ENCODE results near the gene DNAI1. TPM values are rescaled to one million over a fixed set of nuclear protein-coding genes. Genes with fewer than 3 reads are reported as not detected.

Gene DNAI1
- total and polyA plus RNA-seq, 7 experiments from 2014 or later = not detected

DNA sequence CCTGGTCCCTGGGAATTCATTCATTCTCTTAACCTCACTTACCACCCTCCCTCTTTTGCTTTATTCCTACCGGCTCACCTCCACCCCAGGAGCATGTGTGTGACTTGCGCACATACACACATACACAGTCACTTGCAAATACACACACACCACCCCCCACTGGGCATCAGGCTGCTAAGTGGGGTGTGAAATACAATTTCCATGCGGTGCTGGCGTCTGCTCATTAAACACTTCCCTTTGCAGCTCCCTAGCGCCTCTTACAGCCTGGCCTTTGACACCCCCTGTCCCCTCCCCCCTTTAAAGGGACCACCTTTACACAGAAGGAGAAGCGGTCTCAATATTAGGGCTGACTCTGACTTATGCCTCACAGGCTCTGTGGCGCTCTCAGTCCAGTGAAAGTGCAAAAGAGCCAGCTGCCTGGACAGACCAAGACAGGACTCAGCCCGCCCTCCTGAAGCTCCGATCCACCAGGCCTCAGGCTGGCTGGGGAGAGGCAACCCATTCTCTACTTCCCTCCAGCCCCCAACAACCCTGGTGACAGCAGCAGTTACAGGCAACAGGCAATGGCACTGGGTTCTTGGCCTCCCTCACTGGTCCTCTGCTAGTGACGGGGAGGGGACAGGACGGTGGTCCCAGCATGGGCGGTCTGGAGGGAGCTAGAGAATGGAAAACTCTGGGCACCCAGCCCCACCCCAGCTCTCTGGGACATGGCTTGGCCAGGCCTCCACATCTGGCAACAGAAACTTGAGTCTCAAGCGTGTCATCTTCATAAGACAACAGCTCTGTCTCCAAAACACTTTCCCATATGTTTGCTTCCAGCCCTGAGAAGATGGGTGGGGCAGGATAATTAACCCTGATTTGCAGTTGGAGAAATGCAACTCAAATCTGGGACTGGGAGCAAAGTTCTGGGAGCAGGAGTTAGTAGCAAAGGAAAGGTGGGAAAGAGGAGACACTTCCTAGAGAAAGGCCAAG, 52.2 kb downstream of the DNAI1 start:
- no peak overlapping the region for H3K4me3 Mint-ChIP-seq
- Histone ChIP-seq H3K27me3 (ENCODE audit: control insufficient read depth in 2 of 2, insufficient read depth in 2 of 2, low read length in 2 of 2) (no peaks in the 10 kb centered on the region), H3K36me3 (ENCODE audit: control insufficient read depth in 2 of 3, insufficient read depth in 3 of 3, low read length in 3 of 3) (no peaks in the 10 kb centered on the region), H3K9me3 (ENCODE audit: control insufficient read depth in 2 of 3, low read length in 3 of 3) (no peaks in the 10 kb centered on the region), H3K4me1 (ENCODE audit: control insufficient read depth in 2 of 2, insufficient read depth in 2 of 2, low read length in 2 of 2) (no peaks in the 10 kb centered on the region), H3K27ac (ENCODE audit: low read depth, low read length) (no peak overlapping the region), H3K4me3 (ENCODE audit: low read length) (no peak overlapping the region)
- H3K36me3 Mint-ChIP-seq = no peaks in the 10 kb centered on the region
- H3K4me1 Mint-ChIP-seq = peaks cover 0 to 5% (median 0%) of the 10 kb centered on the region in 7 donors
- ATAC-seq = no peak
- POLR2A ChIA-PET = no interaction called here
- DNase-seq = no peak
- H3K9me3 Mint-ChIP-seq = no peaks in the 10 kb centered on the region
- H3K27ac Mint-ChIP-seq = no peak overlapping the region
- CTCF ChIA-PET = interaction anchor here (0.9 kb wide), 1 partner anchor 8 kb away, joined by 3 read pairs; no protein-coding TSS in a partner anchor
- no peaks in the 10 kb centered on the region for H3K27me3 Mint-ChIP-seq
- intact Hi-C loops (cut with micrococcal nuclease) = no loop called here

DNA sequence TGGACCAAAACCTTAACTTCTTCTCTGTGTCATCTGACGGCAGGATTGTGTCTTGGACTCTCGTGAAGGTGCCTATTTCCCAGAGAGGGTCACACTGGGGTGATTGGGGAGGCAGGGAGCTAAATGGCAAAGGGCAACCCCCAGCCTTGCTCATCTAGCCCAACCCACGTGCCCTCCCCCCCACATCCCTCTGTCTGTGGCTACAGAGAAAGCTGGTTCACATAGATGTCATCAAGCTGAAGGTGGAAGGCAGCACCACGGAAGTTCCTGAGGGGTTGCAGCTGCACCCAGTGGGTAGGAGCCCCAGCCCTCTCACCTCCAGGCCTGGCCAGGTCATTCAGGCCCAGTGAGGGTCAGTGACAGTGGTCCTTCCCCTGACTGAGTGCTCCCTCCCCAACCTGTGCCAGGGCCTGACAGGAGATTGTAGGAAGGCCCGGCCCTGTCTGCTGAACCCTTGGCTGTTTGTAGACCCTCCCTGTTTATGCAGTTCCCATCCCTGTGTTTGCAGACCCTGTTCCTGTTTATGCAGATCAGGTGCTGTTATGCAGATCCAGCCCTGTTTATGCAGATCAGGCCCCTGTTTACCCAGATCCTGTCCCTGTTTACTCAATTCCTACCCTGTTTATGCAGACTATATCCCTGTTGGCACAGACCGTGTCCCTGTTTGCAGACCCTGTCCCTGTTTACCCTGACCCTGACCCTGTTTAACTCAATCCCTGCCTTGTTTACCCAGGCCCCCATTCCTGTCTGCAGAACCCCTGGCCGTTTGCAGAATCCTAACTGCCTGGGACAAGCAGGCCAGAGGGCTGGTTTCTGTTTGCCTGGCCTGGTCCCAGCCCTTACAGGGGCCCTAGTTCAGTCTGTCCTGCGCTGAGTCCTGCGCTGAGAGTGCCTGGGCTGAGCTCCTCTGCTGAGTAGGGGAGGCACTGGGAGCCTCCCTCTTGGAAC, 53.8 kb downstream of the DNAI1 start:
- Histone ChIP-seq H3K36me3 (ENCODE audit: control insufficient read depth in 2 of 3, insufficient read depth in 3 of 3, low read length in 3 of 3) (no peaks in the 10 kb centered on the region), H3K4me1 (ENCODE audit: control insufficient read depth in 2 of 2, insufficient read depth in 2 of 2, low read length in 2 of 2) (no peaks in the 10 kb centered on the region), H3K27me3 (ENCODE audit: control insufficient read depth in 2 of 2, insufficient read depth in 2 of 2, low read length in 2 of 2) (no peaks in the 10 kb centered on the region), H3K4me3 (ENCODE audit: low read length) (no peak overlapping the region), H3K9me3 (ENCODE audit: control insufficient read depth in 2 of 3, low read length in 3 of 3) (no peaks in the 10 kb centered on the region), H3K27ac (ENCODE audit: low read depth, low read length) (no peak overlapping the region)
- Mint-ChIP-seq H3K4me1 (peaks cover 0 to 5% (median 0%) of the 10 kb centered on the region in 7 donors), H3K4me3 (no peak overlapping the region), H3K27ac (no peak overlapping the region), H3K27me3 (no peaks in the 10 kb centered on the region), H3K9me3 (no peaks in the 10 kb centered on the region), H3K36me3 (no peaks in the 10 kb centered on the region)
- CTCF ChIA-PET = interaction anchor here (0.6 kb wide), 1 partner anchor 204 kb away, joined by 3 read pairs; no protein-coding TSS in a partner anchor
- ATAC-seq (no peak), DNase-seq (no peak)
- POLR2A ChIA-PET = no interaction called here
- intact Hi-C loops (cut with micrococcal nuclease) = no loop called here

DNA sequence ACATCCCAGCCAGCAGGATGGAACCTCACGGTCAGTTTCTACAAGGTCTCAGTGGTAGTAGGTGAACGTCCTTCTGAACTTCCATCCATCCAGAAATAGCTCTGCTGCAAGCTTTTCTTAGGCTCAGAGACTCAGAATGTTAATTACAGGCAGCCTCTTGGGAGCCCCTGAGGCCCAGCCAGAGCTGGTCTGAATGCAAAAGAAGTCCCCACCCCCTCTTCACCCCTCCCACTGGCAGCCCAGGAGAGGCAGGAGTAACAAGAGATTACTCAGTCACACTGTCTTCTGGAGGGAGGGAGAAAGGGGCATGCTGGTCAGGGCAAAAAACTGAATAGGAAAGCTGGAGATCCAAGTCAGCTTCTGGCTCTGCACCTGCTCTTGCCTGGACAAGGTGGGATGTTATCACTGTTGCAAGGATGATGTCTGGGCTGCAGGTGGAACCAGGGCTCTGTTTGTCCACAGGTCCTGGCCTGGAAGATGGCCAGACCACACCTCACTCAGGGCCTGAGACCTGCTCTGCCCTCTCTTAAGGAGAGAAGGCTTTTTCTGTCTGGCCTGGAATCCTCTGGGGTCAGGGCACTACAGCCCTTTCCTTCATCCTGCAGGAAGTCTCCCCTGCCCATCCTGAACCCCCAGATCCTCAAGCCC, 55.1 kb downstream of the DNAI1 start:
- H3K4me3 Mint-ChIP-seq = no peak overlapping the region
- no peaks in the 10 kb centered on the region for H3K9me3 ChIP-seq (ENCODE audit: control insufficient read depth in 2 of 3, low read length in 3 of 3)
- ChIA-PET CTCF (interaction anchor here (0.7 kb wide), 1 partner anchor 16 kb away, joined by 3 read pairs; no protein-coding TSS in a partner anchor), POLR2A (no interaction called here)
- peaks cover 0 to 5% (median 0%) of the 10 kb centered on the region in 5 donors for H3K27me3 Mint-ChIP-seq
- no peaks in the 10 kb centered on the region for H3K27me3 ChIP-seq (ENCODE audit: control insufficient read depth in 2 of 2, insufficient read depth in 2 of 2, low read length in 2 of 2)
- no peak overlapping the region for H3K27ac Mint-ChIP-seq
- no peaks in the 10 kb centered on the region for H3K9me3 Mint-ChIP-seq
- DNase-seq (no peak), ATAC-seq (no peak)
- no peaks in the 10 kb centered on the region for H3K36me3 ChIP-seq (ENCODE audit: control insufficient read depth in 2 of 3, insufficient read depth in 3 of 3, low read length in 3 of 3)
- H3K4me1 ChIP-seq (ENCODE audit: control insufficient read depth in 2 of 2, insufficient read depth in 2 of 2, low read length in 2 of 2) = no peaks in the 10 kb centered on the region
- no peaks in the 10 kb centered on the region for H3K36me3 Mint-ChIP-seq
- no peak overlapping the region for H3K27ac ChIP-seq (ENCODE audit: low read depth, low read length)
- peaks cover 0 to 5% (median 0%) of the 10 kb centered on the region in 7 donors for H3K4me1 Mint-ChIP-seq
- no peak overlapping the region for H3K4me3 ChIP-seq (ENCODE audit: low read length)
- intact Hi-C loops (cut with micrococcal nuclease) = no loop called here

DNA sequence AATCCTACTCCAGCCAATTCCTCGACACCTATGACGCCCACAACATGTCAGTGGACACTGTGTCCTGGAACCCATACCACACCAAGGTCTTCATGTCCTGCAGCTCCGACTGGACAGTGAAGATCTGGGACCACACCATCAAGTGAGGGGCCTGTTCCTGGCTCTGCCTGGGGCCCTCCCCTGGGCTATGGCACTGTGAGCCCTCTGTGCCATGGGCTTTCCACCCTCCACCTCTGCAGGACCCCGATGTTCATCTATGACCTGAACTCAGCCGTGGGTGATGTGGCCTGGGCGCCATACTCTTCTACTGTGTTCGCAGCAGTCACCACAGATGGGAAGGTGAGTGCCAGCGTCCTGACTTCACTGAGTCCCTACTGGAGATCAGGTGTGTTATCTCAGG, 55.8 kb downstream of the DNAI1 start:
- Histone ChIP-seq H3K27ac (ENCODE audit: low read depth, low read length) (no peak overlapping the region), H3K27me3 (ENCODE audit: control insufficient read depth in 2 of 2, insufficient read depth in 2 of 2, low read length in 2 of 2) (no peaks in the 10 kb centered on the region), H3K4me3 (ENCODE audit: low read length) (no peak overlapping the region), H3K36me3 (ENCODE audit: control insufficient read depth in 2 of 3, insufficient read depth in 3 of 3, low read length in 3 of 3) (no peaks in the 10 kb centered on the region), H3K9me3 (ENCODE audit: control insufficient read depth in 2 of 3, low read length in 3 of 3) (no peaks in the 10 kb centered on the region), H3K4me1 (ENCODE audit: control insufficient read depth in 2 of 2, insufficient read depth in 2 of 2, low read length in 2 of 2) (no peaks in the 10 kb centered on the region)
- DNase-seq (no peak), ATAC-seq (no peak)
- intact Hi-C loops (cut with micrococcal nuclease) = no loop called here
- H3K27ac Mint-ChIP-seq = no peak overlapping the region
- H3K4me3 Mint-ChIP-seq = no peak overlapping the region
- peaks cover 0 to 6% (median 0%) of the 10 kb centered on the region in 7 donors for H3K4me1 Mint-ChIP-seq
- no peaks in the 10 kb centered on the region for H3K9me3 Mint-ChIP-seq
- CTCF ChIA-PET = no interaction called here
- H3K36me3 Mint-ChIP-seq = no peaks in the 10 kb centered on the region
- POLR2A ChIA-PET = interaction anchor here (0.6 kb wide), 1 partner anchor 91 kb away, joined by 4 read pairs; no protein-coding TSS in a partner anchor
- peaks cover 0 to 10% (median 0%) of the 10 kb centered on the region in 5 donors for H3K27me3 Mint-ChIP-seq

DNA sequence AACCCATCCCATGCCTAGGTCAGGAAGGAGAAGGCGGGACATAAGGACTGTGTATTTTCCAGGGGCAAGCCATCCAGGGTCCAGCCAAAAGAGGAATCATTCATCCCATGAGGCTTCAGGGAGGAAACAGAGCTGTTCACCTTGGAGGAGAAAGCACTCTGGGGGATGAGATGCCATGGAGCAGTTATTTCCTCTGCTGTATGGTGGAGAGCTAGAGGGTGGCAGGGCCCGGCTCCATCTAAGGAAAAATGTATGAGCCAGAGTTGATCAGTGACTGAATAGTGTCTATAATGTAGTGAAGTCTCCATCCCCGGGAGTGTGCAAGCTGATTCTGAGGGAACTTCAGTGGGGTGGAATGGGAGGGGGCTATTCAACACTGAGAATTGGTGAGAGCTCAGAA, 56.2 kb downstream of the DNAI1 start:
- H3K36me3 ChIP-seq (ENCODE audit: control insufficient read depth in 2 of 3, insufficient read depth in 3 of 3, low read length in 3 of 3) = no peaks in the 10 kb centered on the region
- no peaks in the 10 kb centered on the region for H3K27me3 ChIP-seq (ENCODE audit: control insufficient read depth in 2 of 2, insufficient read depth in 2 of 2, low read length in 2 of 2)
- H3K4me1 ChIP-seq (ENCODE audit: control insufficient read depth in 2 of 2, insufficient read depth in 2 of 2, low read length in 2 of 2) = no peaks in the 10 kb centered on the region
- Mint-ChIP-seq H3K27ac (no peak overlapping the region), H3K36me3 (no peaks in the 10 kb centered on the region), H3K4me1 (peaks cover 0 to 6% (median 0%) of the 10 kb centered on the region in 7 donors), H3K27me3 (peaks cover 0 to 10% (median 0%) of the 10 kb centered on the region in 5 donors), H3K4me3 (no peak overlapping the region), H3K9me3 (no peaks in the 10 kb centered on the region)
- DNase-seq (no peak), ATAC-seq (no peak)
- no peak overlapping the region for H3K4me3 ChIP-seq (ENCODE audit: low read length)
- intact Hi-C loops (cut with micrococcal nuclease) = no loop called here
- ChIA-PET POLR2A (interaction anchor here (0.6 kb wide), 1 partner anchor 90 kb away, joined by 4 read pairs; no protein-coding TSS in a partner anchor), CTCF (no interaction called here)
- H3K27ac ChIP-seq (ENCODE audit: low read depth, low read length) = no peak overlapping the region
- no peaks in the 10 kb centered on the region for H3K9me3 ChIP-seq (ENCODE audit: control insufficient read depth in 2 of 3, low read length in 3 of 3)

DNA sequence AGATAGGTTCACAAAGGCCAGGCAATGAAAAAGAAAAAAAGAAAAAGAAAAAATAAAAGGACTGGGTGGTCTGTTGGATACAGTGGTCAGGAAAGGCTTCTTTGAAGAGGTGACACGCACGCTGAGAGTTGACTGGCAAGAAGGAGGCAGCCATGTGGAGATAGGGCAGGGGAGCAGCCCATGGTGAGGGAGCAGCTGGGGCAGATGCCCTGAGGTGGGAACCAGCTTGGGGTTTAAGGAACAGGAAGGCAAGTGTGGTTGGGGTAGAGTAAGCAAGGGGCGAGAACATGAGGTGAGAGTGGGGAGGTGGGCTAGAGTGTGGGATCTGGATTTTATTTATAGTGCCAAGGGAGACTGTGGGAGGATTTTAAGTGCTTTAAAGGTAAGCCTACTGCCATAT, 57.4 kb downstream of the DNAI1 start:
- Histone ChIP-seq H3K27me3 (ENCODE audit: control insufficient read depth in 2 of 2, insufficient read depth in 2 of 2, low read length in 2 of 2) (no peaks in the 10 kb centered on the region), H3K27ac (ENCODE audit: low read depth, low read length) (no peak overlapping the region), H3K4me3 (ENCODE audit: low read length) (no peak overlapping the region), H3K9me3 (ENCODE audit: control insufficient read depth in 2 of 3, low read length in 3 of 3) (no peaks in the 10 kb centered on the region), H3K4me1 (ENCODE audit: control insufficient read depth in 2 of 2, insufficient read depth in 2 of 2, low read length in 2 of 2) (no peaks in the 10 kb centered on the region), H3K36me3 (ENCODE audit: control insufficient read depth in 2 of 3, insufficient read depth in 3 of 3, low read length in 3 of 3) (no peaks in the 10 kb centered on the region)
- Mint-ChIP-seq H3K27ac (no peak overlapping the region), H3K36me3 (no peaks in the 10 kb centered on the region), H3K4me3 (no peak overlapping the region), H3K27me3 (peaks cover 0 to 12% (median 0%) of the 10 kb centered on the region in 5 donors), H3K4me1 (peaks cover 0 to 8% (median 0%) of the 10 kb centered on the region in 7 donors), H3K9me3 (no peaks in the 10 kb centered on the region)
- no peak for ATAC-seq
- no peak for DNase-seq
- POLR2A ChIA-PET = no interaction called here
- CTCF ChIA-PET = no interaction called here
- intact Hi-C loops (cut with micrococcal nuclease) = no loop called here
